ENCODE data around the gene DNMT3A.
"Not testable (repeated sequence)": the region's sequence is repeated elsewhere in the genome, so short reads cannot be mapped to it uniquely, and the experiment has no call there.

DNMT3A gene

GRCh38 chr2:25229279-25230197 is 112.2 kb downstream of the DNMT3A start:
- DNase-seq, result no peak

- DNase-seq, result peak; percentile 43
Observed at GRCh38 chr2:25228848-25229278, 112.9 kb downstream of the DNMT3A start.

GRCh38 chr2:25227576-25227975 is 114.1 kb downstream of the DNMT3A start:
- no peak for DNase-seq

GRCh38 chr2:25226827-25227226 is 114.9 kb downstream of the DNMT3A start:
- DNase-seq, result no peak

GRCh38 chr2:25222477-25223121 is 119.1 kb downstream of the DNMT3A start:
- DNase-seq, result no peak

- DNase-seq, result no peak
Observed at GRCh38 chr2:25221579-25221978, 120.1 kb downstream of the DNMT3A start.

GRCh38 chr2:25220313-25220712 is 121.4 kb downstream of the DNMT3A start:
- no peak for DNase-seq

GRCh38 chr2:25219621-25220020 is 122.1 kb downstream of the DNMT3A start:
- no peak for DNase-seq

- DNase-seq, result no peak
Observed at GRCh38 chr2:25218100-25218499, 123.6 kb downstream of the DNMT3A start.

- DNase-seq, result no peak
Observed at GRCh38 chr2:25215948-25216679, 125.6 kb downstream of the DNMT3A start.

- DNase-seq, result no peak
Observed at GRCh38 chr2:25215232-25215631, 126.5 kb downstream of the DNMT3A start.

GRCh38 chr2:25213229-25213628 is 128.5 kb downstream of the DNMT3A start:
- no peak for DNase-seq

- not testable (repeated sequence) for DNase-seq
Observed at GRCh38 chr2:25210923-25211322, 130.8 kb downstream of the DNMT3A start.

- no peak for DNase-seq
Observed at GRCh38 chr2:25207078-25207545, 134.6 kb downstream of the DNMT3A start.

- DNase-seq, result no peak
Observed at GRCh38 chr2:25204190-25204838, 137.4 kb downstream of the DNMT3A start.

GRCh38 chr2:25202275-25202674 is 139.4 kb downstream of the DNMT3A start:
- DNase-seq, result no peak

GRCh38 chr2:25201794-25202193 is 139.9 kb downstream of the DNMT3A start:
- DNase-seq, result no peak

- no peak for DNase-seq
Observed at GRCh38 chr2:25201265-25201664, 140.5 kb downstream of the DNMT3A start.

GRCh38 chr2:25198576-25198975 is 143.1 kb downstream of the DNMT3A start:
- DNase-seq, result no peak

- no peak for DNase-seq
Observed at GRCh38 chr2:25198209-25198525, 143.6 kb downstream of the DNMT3A start.

- no peak for DNase-seq
Observed at GRCh38 chr2:25197336-25198208, 144.2 kb downstream of the DNMT3A start.

- no peak for DNase-seq
Observed at GRCh38 chr2:25194576-25195122, 147.1 kb downstream of the DNMT3A start.
